Breast epithelium (tissue), 3 donors: Measurements from ENCODE around the gene FEV.

ENCODE experiments used
- CTCF ChIP-seq, 3 donors: fragments of 450-650 bp; IDR thresholded peaks; one replicate each; pipeline ENCODE4 v1.5.1; 2016 to 2017; ENCODE audit warnings: antibody characterized with exemption in 3 of 3, mild to moderate bottlenecking in 3 of 3, moderate library complexity in 3 of 3
- POLR2A ChIP-seq: fragments of 450-650 bp; IDR thresholded peaks from one replicate; pipeline ENCODE4 v1.6.1; 2016; ENCODE audit warnings: antibody characterized with exemption, mild to moderate bottlenecking, moderate library complexity
- POLR2AphosphoS5 ChIP-seq, 3 donors: sonication (generic); formaldehyde crosslinking; IDR thresholded peaks; one replicate each; pipeline ENCODE4 v1.6.1; 2017; ENCODE audit warnings: antibody characterized with exemption in 3 of 3

- TF ChIP-seq CTCF (IDR thresholded peaks at IDR 0.05), result no peak
- no peak for TF ChIP-seq POLR2AphosphoS5 (IDR thresholded peaks at IDR 0.05)
- TF ChIP-seq POLR2A, result no peak
Observed at GRCh38 chr2:218981881-218982585, 3.0 kb downstream of the FEV start.
